GM19035 (cell line): ENCODE data around the gene GPR26.
"Not testable (repeated sequence)": the region's sequence is repeated elsewhere in the genome, so short reads cannot be mapped to it uniquely, and the experiment has no call there.

Source experiments
- ATAC-seq: cut with Tn5 transposase; IDR thresholded peaks from one replicate; pipeline ENCODE4 v1.9.1; 2021; ENCODE audit not compliant: unreplicated experiment

GPR26 gene

DNA sequence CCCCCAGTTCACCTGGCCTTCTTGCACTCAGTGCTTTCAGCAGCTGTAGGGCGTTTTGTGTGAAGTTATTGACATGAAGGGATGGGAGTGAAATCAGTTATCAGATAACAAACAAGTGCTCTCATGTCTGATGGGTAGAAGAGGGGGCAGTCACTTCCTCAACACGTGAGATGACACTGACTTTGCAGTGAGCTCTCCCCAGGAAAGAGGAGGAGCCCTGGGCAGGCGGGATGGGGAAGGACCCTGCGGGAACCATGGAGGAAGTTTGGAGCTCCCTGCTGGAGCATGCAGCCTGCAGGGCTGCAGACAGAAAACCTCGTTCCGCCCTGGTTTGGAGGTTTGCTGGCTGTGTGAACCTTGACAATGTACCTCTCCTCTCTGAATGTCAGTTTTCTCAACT, 38.7 kb downstream of the GPR26 start:
- no peak for ATAC-seq

DNA sequence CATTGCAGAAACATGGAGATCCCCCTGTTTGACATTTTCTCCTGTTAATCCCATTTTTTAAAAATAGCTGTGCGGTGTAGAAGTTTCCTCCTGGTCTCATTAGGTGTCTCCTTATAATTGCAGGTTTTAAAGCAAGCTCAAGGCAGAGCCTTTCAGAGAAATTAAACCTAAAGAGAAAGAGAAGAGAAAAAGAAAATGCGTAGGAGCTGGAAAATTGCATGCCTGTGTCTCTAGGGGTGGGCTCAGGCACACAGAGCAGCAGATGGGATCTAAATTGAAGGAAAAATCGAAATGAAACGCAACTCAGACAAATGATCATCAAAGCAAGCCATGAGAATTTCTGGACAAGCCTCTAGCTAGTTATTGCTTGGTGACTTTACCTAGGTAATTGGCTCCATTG, 40.1 kb downstream of the GPR26 start:
- no peak for ATAC-seq

DNA sequence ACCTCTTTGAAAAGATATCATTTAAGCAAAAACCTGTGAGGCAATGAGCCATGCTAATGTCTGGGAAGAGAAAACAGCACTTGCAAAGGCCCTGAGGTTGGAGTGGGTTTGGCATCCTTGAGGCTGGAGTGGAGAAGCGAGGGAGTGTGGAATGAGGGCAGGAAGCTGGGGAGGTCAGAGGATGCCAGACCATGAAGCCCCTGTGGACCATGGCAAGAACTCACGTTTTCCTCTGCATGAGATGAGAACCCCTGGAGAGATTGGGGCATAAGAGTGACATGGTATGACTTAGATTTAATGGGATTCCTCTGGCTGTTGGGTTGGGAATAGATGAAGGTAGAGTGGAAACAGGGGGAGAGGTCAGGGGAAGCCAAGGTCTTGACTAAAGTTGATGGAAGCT, 49.4 kb downstream of the GPR26 start:
- no peak for ATAC-seq

DNA sequence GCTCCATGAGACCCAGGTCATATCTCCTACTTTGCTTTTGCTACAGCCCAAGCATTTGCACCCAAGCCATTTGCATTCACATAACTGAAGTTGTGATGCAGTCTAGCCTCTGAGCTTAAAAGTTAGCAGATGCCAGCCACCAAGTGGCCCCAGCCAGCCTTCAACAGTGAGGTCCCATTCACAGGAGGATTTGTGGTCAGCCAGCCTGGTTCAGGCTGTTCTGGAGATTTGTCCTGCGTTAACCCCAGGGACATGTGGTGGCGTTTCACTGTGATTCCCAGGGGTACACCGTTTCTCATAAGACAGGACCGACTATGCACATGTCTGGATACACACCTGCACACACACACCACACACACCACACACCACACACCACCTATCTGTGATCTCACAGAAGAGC, 51.2 kb downstream of the GPR26 start:
- no peak for ATAC-seq

DNA sequence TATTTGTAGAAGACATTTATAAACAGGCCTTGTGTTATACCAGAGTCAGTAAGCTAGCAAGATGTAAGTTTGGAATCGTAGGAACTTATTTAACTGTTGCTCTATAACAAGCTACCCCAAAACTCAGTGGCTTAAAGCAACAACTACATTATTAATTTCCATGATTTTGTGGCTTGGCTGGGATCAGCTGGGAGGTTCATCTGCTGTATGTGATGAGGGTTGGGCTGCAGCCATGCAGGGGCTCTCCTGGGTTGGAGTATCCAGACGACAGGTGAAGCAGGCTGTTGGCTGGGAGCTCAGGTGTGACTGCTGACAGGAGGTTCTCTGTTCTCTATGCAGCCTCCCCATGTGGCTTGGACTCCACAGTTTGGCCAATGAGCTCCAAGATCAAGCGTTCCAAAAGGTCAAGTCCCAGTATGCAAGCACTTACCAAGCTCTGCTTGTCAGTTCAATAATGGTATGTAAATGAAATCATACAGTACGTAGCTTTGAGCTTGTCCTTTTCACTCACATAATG, 52.4 kb downstream of the GPR26 start:
- ATAC-seq = no peak

DNA sequence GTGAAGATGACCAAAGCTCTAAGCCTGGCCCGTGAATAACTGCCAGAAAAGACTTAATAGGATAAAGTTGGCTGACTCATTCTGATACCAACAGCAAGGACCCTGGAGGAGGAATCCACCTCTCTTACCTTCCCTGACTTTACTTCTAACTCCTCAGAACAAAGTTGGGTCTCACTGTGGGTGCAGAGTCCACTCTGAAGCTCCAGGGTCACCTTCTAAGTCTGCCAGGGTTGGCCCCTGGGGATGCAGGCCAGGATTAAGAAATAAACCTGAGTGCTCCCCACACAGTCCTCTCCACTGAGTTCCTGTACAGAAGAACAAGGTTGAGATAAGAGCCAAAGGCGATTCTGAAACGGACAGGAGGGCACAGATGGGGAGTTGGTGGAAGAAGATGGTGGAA, 54.4 kb downstream of the GPR26 start:
- ATAC-seq = no peak

DNA sequence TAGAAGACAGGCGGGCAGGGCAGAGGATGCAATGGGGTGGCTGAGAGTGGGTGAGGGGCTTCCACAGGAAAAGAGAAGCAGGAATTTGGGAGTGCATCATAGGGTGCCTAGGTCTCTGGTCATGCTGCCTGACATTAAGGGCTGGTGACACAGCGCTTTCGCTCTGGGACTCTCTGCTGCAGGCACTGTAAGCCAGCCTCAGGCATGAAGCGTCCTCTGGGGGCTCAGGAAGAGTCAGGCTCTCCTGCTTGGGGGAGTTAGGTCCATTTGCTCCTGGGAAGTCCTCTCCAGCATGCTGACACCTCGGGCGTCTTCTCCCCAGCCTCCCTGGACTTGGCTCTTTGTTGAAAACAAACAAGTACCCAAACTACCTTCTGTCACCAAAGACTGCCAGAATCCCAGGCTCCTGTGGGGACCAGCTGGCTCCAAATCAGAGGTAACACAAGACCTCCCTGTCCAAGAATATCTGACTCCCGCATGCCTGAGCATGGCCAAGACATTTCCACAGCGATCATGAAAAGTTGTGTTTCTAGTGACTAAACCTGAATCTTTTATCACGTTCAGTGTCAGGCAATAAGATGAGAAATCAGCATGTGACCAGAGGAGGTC, 55.4 kb downstream of the GPR26 start:
- no peak for ATAC-seq

DNA sequence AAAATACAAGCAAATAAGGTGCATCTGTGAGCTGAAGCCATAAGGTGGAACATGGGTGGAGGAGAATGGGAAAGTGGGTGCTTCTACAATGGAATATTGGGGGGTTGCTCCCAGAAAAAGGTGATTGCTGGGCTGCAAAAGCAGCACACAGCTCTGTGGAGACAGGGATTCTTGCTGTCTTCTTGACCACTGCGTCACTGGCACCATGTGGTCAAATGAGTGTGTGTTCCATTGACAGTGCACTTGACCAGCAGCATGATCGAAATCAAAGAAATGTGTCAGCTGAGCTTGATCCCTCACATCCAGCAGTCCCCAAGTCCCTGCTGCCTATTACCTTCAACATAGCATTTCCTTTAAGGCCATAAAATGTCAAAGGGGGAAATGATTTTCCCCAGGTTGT, 56.2 kb downstream of the GPR26 start:
- ATAC-seq = no peak

DNA sequence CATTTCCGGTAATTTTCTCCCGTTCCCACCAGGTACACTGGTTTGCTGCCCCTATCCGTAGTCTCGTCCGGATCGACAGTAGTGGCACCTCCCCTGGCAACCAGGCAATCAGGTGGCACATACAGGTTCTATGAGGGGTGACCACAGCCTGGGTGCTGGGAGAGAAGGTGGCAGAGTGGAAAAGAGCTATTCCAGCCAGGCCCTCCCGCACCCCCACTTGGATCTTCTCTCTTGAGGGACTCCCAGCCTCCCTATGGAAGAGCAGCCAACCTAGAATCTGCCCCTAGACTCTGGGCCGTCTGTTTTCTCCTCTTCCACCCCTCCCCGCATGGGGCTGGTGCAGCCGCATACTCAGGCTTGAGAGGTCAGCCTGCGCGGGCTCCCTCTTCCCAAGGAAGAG, 58.6 kb downstream of the GPR26 start:
- ATAC-seq = no peak

DNA sequence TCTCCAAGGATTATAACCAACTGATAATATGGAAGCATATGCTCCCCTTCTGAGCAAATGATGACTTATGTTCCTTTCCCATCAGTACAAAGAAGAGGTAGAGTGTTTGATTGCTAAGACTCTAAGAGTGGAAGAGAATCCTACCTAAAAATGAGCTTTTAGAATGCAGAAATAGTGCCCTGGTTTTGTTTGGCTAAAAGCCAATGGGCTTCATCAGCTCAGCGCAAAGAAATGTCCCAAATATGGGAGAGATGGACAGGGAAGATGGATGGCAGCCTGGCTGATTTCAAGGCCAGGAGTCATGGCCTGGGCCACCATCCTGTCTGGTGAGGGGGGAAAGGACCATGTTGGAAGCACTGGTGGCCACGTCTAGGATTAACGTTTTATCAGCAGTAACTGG, 60.2 kb downstream of the GPR26 start:
- no peak for ATAC-seq

DNA sequence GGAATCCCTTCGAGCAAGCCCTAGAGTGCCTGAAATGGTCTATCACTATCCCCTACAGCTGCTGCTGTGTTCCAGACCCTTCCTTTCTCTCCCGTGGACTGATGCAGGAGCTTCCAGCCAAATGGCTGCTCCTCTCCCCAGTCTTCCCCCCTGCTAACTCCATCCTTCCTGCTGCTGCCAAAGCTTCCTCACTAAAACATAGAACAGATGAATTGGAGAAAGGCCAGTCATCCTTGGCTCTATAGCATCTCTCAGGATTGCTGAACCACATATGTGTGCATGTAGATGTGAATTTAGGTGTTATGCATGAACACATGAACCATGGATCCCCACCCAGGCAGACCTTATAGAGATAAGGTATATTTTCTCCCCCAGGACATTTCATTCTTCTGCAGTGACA, 60.7 kb downstream of the GPR26 start:
- no peak for ATAC-seq

DNA sequence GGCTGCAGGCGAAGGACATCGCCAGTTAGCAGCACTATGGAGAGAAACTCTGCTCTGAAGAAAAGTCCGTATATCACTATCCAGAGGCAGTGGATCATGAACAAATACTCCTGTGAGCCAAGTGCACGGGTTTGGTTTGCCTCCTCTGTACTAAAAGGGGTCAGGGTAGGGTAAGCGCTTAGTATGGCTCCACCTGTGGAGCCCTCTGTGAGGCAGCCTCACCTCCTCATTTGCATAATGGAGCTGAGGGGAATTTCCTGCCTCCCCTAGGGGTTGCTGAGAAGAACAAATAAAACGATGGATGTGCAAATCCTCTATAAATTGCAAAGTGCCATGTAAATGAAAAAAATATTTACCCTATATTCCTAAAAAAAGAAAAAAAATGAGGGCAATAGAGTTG, 63.4 kb downstream of the GPR26 start:
- ATAC-seq = no peak

DNA sequence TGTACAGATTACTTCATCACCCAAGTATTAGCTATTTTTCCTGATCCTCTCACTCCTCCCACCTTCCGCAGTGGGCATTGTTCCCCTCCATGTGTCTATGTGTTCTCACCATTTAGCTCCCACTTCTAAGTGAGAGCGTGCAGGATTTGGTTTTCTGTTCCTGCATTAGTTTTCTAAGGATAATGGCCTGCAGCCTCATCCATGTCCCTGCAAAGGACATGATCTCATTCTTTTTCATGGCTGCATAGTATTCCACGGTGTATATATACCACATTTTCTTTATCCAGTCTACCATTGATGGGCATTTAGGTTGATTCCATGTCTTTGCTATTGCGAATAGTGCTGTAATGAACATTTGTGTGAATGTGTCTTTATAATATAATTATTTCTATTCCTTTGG, 70.8 kb downstream of the GPR26 start:
- not testable (repeated sequence) for ATAC-seq

DNA sequence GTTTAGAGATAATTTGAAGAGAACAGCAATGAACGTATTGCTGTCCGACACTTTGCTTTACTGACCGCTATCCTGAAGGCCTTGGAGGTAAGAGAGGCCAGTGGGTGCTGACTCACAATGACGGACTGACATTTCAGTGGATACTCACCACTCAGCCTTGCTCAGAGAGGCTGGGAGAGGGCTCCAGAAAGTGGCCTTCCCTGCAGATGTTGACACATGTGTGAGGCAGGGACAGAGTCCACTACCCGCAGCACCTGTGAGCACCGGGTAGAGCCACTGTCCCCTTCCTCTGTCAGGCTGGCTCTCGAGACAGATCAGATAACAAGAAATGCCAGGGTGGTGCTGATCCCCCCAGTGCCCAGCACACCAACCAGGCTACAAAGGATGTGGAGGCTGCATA, 75.0 kb downstream of the GPR26 start:
- ATAC-seq = no peak

DNA sequence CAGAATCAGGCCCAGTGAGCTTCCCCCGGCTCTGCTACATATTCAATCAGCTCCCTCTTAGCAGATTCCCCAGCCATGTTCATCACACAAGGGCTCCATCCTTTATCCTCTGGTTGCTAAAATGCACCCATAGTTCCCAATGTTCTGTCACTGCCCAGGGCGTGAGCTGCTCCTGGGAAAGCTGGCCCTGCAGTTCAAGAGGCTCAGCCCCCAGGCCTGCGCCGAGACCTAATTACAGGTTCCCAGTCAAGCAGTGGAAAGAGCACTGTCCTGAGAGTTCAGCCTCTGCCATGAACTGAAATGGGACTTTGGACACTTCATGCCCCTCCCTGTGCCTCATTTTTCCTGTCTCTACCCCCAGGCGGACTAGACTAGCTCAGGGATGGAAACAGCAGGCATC, 75.6 kb downstream of the GPR26 start:
- no peak for ATAC-seq

DNA sequence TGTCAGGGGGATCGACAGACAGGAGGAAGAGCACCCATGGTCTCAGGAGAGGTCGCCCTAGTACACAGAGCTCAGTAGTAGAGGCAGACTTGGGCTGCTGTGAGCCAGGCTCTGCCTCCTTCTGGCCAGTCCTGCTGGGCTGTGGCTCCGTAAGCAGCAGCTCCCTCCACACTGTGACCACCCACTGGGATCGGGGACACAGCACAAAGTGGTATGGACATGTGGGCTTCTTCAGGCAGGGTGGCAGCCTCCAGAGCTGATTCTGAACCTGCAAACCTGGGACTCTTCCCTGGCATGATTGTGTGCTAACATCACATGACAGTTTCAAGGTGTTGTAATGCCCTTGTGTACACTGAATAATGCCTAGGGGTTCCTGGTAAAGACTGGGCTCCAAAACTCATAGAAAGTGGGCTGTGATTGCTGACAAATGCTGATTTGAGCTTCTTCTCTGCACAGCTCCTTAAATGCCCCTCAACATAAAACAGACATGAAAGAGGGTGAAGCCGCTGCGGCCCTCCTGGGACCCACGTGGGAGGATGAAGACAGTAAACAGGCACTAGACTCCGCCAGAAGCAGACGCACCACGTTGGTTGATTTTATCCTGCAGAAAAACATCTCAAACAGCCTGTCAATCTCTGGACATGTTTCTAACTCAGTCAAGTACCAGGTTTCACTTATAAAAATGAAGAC, 76.7 kb downstream of the GPR26 start:
- no peak for ATAC-seq

DNA sequence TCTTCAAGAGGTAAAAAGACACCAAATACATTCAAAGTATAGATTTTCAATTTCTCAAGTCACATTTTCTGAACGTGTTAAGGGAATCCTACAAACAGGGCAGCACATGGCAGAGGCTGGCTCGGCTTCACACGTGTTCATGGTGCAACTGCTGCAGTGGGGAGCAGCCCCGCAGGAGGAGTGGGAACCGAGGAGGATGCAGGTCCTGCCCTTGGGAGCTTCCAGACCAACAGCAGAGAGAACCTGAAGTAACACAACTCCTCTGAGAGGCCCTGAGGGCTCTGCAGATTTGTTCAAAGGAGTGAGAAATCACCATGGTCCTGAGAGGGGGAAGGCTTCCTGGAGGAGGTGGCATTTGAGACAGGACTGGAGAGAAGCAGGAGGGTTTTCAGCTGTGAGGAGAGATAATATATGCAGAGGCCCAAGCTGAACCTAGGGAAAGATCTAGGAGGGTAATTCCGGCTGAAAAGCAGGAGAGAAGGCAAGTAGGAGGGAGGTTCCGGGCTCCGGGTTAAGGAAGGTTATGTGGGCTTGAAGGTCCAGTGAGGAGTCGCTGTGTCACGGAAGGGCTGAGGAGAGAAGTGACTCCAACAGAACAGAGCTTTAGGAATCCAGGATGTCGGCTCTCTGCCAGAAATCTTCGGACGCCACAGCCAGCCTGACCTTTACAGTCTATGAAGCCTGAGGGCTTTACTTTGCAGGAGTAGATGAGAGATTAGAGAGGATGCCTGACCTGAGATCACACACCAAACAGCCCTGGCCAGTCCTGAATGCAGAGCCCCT, 77.5 kb downstream of the GPR26 start:
- no peak for ATAC-seq

DNA sequence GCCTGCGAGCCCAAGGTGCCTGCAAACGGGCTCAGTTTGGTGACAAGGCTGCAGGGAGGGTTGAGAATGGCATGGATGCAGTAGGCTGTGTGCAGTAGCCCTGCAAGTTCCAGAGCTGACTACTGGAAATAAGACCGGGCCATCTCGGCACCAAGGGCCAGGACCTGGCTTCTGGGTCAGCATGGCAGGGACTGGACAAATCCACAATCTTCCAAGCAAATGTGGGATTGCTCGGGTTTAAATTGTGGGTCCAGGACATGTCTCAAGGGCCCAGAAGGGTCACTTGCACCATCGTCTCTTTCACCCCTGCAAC, 78.0 kb downstream of the GPR26 start:
- no peak for ATAC-seq
